HG02588 (cell line): ENCODE data around the gene RNF6.

Experiments used
- ATAC-seq: cut with Tn5 transposase; IDR thresholded peaks from one replicate; pipeline ENCODE4 v1.9.1; 2021; ENCODE audit warnings: mild to moderate bottlenecking, moderate library complexity; ENCODE audit not compliant: unreplicated experiment

Gene RNF6

GRCh38 chr13:26168237-26168814 is 53.8 kb downstream of the RNF6 start:
- ATAC-seq = no peak

- no peak for ATAC-seq
Measured at GRCh38 chr13:26163812-26164211, 58.3 kb downstream of the RNF6 start.
